GM18511 (cell line): ENCODE results near the gene KIF18A.

Source experiments
- ATAC-seq: cut with Tn5 transposase; IDR thresholded peaks from one replicate; pipeline ENCODE4 v1.9.1; 2021; ENCODE audit warnings: mild to moderate bottlenecking, moderate library complexity; ENCODE audit not compliant: unreplicated experiment

The KIF18A gene

DNA sequence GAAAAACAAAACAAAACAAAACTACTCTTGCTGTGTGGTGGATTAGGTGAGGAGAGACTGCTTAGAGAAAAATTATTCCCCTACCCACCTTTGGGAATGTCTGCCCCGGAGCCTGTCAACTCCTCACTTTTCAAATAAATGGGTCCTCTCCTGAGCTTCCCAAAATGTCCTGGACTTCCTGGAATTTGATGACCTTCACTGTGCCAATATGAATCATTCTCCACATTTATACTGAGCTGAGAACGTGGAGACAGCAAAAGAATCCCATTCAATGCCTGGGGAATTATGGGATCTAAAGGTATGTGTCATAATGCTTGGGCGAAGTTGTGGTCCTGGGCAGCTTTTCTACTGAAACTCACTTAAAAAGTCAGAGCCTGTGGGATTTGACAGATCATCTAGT is 136.8 kb downstream of the KIF18A start:
- ATAC-seq, result no peak
